Measurements from ENCODE around the gene OSTF1. TPM values are rescaled to one million over a fixed set of nuclear protein-coding genes. Genes with fewer than 3 reads are reported as not detected.

Gene OSTF1
- total RNA-seq, 2 donors from 2014 or later = 144 to 184 TPM

GRCh38 chr9:75168270-75169178 lies 80.2 kb downstream of the OSTF1 start:
- peak overlapping the region in 1 of 2 donors; percentile 74 for H3K27ac Mint-ChIP-seq
- peaks cover 31 to 36% of the 10 kb centered on the region in 2 donors for H3K4me1 Mint-ChIP-seq (ENCODE audit: low read depth in 2 of 2)
- H3K4me3 Mint-ChIP-seq = no peak overlapping the region
- ATAC-seq (no peak), DNase-seq (ENCODE audit: low spot score) (no peak)
- H3K9me3 Mint-ChIP-seq = peaks cover 3% of the 10 kb centered on the region
- H3K27me3 Mint-ChIP-seq = no peaks in the 10 kb centered on the region
- peaks cover 47% of the 10 kb centered on the region for H3K36me3 Mint-ChIP-seq

- Mint-ChIP-seq H3K27me3 (no peaks in the 10 kb centered on the region), H3K9me3 (peaks cover 3% of the 10 kb centered on the region), H3K4me3 (no peak overlapping the region), H3K4me1 (ENCODE audit: low read depth in 2 of 2) (peaks cover 31 to 36% of the 10 kb centered on the region in 2 donors), H3K27ac (peak overlapping the region in 1 of 2 donors; percentile 74), H3K36me3 (peaks cover 38% of the 10 kb centered on the region)
- DNase-seq (ENCODE audit: low spot score) (no peak), ATAC-seq (no peak)
These were observed 81.3 kb downstream of the OSTF1 start for GRCh38 chr9:75169623-75170022.

DNA sequence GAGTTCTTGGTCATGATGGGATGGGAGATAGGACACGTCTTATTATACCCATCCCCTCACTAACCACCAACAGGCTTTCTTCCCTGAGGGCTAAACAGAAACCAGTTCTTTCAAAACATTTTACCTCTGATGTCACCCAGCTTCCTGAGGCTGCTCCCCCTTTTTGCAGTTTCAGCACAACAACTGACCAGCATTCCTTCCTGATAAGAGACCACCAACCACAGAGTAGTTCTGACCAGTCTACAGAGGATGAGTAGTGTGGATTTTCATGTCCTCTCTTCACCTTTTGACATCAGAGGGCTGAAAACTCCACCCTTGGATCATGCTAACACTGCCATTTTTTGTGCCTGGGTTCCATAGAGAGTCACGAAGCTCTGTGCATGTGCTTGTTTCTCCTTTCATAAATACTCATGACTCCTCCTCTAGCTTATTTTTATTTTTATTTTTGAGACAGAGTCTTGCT lies 82.6 kb downstream of the OSTF1 start:
- peaks cover 28% of the 10 kb centered on the region for H3K36me3 Mint-ChIP-seq
- ATAC-seq = peak in 1 of 2 donors; percentile 53
- no peaks in the 10 kb centered on the region for H3K27me3 Mint-ChIP-seq
- no peak for DNase-seq (ENCODE audit: low spot score)
- H3K4me1 Mint-ChIP-seq (ENCODE audit: low read depth in 2 of 2) = peaks cover 31 to 36% of the 10 kb centered on the region in 2 donors
- peak overlapping the region in 1 of 2 donors; percentile 8 for H3K27ac Mint-ChIP-seq
- H3K4me3 Mint-ChIP-seq = no peak overlapping the region
- H3K9me3 Mint-ChIP-seq = peaks cover 3% of the 10 kb centered on the region

- DNase-seq (ENCODE audit: low spot score) (no peak), ATAC-seq (no peak)
- Mint-ChIP-seq H3K4me1 (ENCODE audit: low read depth in 2 of 2) (peaks cover 9 to 28% of the 10 kb centered on the region in 2 donors), H3K27ac (peak overlapping the region in 1 of 2 donors; percentile 7), H3K9me3 (no peaks in the 10 kb centered on the region), H3K4me3 (no peak overlapping the region), H3K27me3 (no peaks in the 10 kb centered on the region), H3K36me3 (no peaks in the 10 kb centered on the region)
These were observed 87.1 kb downstream of the OSTF1 start for GRCh38 chr9:75175395-75175794.

DNA sequence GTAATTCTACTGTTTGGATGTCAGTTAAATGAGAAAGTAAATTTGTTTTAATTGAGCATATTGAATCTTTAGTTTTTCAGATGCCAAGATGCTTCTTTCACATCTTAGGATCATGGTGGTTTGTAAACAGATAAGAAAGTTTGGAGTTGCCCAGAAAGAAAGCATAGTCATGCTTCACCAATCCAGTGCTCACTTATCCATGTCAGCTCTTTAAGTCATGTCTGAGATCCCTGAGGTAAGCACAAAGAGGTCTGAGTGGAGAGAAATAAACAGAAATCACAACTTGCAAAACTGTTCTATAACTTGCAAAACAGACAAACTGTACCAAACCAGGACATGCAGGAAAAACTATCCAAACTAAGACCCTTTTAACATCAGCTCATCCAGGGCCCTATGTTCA lies 87.7 kb downstream of the OSTF1 start:
- no peak overlapping the region for H3K4me3 Mint-ChIP-seq
- peaks cover 9 to 25% of the 10 kb centered on the region in 2 donors for H3K4me1 Mint-ChIP-seq (ENCODE audit: low read depth in 2 of 2)
- H3K27ac Mint-ChIP-seq = peak overlapping the region in 1 of 2 donors; percentile 7
- H3K36me3 Mint-ChIP-seq = no peaks in the 10 kb centered on the region
- ATAC-seq (no peak), DNase-seq (ENCODE audit: low spot score) (no peak)
- H3K27me3 Mint-ChIP-seq = no peaks in the 10 kb centered on the region
- H3K9me3 Mint-ChIP-seq = no peaks in the 10 kb centered on the region

DNA sequence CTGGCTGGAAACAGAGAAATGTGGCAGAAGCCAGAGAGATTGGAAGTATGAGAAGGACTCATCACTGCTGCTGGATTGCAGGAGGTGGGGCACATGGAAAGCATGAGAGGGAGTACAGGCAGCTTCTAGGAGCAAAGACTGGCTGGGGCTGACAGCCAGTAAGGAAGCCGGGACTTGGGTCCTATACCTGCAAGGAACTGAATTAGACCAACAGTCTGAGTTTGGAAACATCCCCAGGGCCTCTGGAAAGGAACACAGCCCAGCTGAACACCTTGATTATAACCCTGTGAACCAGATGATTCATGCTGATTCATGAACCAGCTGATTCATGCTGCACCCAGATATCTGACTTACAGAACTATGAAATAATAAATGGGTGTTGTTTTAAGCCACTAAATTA lies 93.4 kb downstream of the OSTF1 start:
- Mint-ChIP-seq H3K4me1 (ENCODE audit: low read depth in 2 of 2) (peaks cover 10% of the 10 kb centered on the region in 2 donors), H3K9me3 (no peaks in the 10 kb centered on the region), H3K27ac (no peak overlapping the region), H3K36me3 (peaks cover 6% of the 10 kb centered on the region), H3K4me3 (no peak overlapping the region), H3K27me3 (no peaks in the 10 kb centered on the region)
- ATAC-seq (no peak), DNase-seq (ENCODE audit: low spot score) (no peak)

DNA sequence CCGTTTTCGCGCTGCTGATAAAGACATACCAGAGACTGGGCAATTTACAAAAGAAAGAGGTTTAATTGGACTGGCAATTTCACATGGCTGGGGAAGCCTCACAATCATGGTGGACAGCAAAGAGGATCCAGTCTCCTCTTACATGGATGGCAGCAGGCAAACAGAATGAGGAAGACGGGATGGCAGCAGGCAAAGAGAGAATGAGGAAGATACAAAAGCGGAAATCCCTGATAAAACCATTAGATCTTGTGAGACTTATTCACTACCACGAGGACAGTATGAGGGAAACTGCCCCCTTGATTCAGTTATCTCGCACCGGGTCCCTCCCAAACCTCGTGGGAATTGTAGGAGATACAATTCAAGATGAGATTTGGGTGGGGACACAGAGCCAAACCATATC lies 95.0 kb downstream of the OSTF1 start:
- Mint-ChIP-seq H3K9me3 (no peaks in the 10 kb centered on the region), H3K27ac (peak overlapping the region in 1 of 2 donors; percentile 27), H3K27me3 (no peaks in the 10 kb centered on the region), H3K4me1 (ENCODE audit: low read depth in 2 of 2) (peaks cover 5 to 20% of the 10 kb centered on the region in 2 donors), H3K4me3 (no peak overlapping the region), H3K36me3 (peaks cover 6% of the 10 kb centered on the region)
- no peak for DNase-seq (ENCODE audit: low spot score)
- ATAC-seq = no peak

DNA sequence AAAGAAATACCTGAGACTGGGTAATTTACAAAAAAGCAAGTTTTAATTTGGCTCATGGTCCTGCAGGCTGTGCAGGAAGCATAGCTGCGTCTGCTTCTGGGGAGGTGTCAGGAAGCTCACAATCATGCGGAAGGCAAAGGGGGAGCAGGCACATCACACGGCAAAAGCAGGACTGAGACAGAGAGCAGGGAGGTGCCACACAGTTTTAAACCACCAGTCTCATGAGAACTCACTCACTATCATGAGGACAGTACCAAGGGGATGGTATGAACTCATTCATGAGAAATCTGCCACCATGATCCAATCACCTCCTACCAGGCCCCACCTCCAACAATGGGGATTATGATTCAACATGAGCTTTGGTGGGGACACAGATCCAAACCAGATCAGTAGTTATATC lies 96.2 kb downstream of the OSTF1 start:
- Mint-ChIP-seq H3K27ac (peak overlapping the region; percentile 48 to 54), H3K4me3 (no peak overlapping the region), H3K27me3 (no peaks in the 10 kb centered on the region), H3K4me1 (ENCODE audit: low read depth in 2 of 2) (peaks cover 12 to 30% of the 10 kb centered on the region in 2 donors), H3K36me3 (peaks cover 6% of the 10 kb centered on the region), H3K9me3 (no peaks in the 10 kb centered on the region)
- DNase-seq (ENCODE audit: low spot score) = no peak
- peak in 1 of 2 donors; percentile 46 for ATAC-seq

GRCh38 chr9:75185585-75186170 lies 97.4 kb downstream of the OSTF1 start:
- peaks cover 14 to 34% of the 10 kb centered on the region in 2 donors for H3K4me1 Mint-ChIP-seq (ENCODE audit: low read depth in 2 of 2)
- H3K27ac Mint-ChIP-seq = no peak overlapping the region
- no peaks in the 10 kb centered on the region for H3K27me3 Mint-ChIP-seq
- H3K4me3 Mint-ChIP-seq = no peak overlapping the region
- no peak for ATAC-seq
- DNase-seq (ENCODE audit: low spot score) = peak; percentile 68
- peaks cover 6% of the 10 kb centered on the region for H3K36me3 Mint-ChIP-seq
- H3K9me3 Mint-ChIP-seq = no peaks in the 10 kb centered on the region

DNA sequence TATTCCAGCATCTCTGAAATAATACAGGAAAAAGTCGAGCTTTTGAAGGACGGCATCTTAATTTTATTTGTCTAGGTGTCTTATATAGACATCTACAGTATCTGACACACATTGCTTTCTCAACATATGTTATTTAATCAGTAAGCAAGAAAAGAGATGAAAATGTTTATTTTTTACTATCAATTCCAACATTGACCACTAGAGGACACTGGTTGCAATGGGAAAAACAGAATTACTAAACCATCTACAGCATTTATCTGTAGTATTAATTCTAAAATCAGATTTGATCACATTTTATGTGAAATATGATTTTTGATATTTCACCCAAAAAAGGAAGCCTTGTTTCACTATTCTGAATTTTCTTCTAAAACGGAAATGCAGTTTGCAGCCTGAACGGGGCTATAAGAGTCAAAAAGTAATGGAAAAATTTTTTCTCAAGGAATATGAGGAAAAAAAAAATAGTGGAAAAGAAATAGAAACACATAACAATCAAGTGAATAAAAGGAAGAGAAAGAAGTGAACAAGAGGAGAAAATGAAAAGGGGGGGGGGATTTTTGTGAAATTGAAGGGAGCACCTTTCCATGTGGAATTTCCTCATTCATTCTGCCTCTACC lies 98.6 kb downstream of the OSTF1 start:
- H3K36me3 Mint-ChIP-seq = peaks cover 6% of the 10 kb centered on the region
- H3K27ac Mint-ChIP-seq = peak overlapping the region in 1 of 2 donors; percentile 25
- H3K4me1 Mint-ChIP-seq (ENCODE audit: low read depth in 2 of 2) = peaks cover 16 to 37% of the 10 kb centered on the region in 2 donors
- H3K4me3 Mint-ChIP-seq = no peak overlapping the region
- DNase-seq (ENCODE audit: low spot score) = no peak
- H3K9me3 Mint-ChIP-seq = no peaks in the 10 kb centered on the region
- ATAC-seq = no peak
- H3K27me3 Mint-ChIP-seq = no peaks in the 10 kb centered on the region

GRCh38 chr9:75188756-75189155 lies 100.4 kb downstream of the OSTF1 start:
- no peaks in the 10 kb centered on the region for H3K27me3 Mint-ChIP-seq
- H3K9me3 Mint-ChIP-seq = no peaks in the 10 kb centered on the region
- H3K27ac Mint-ChIP-seq = no peak overlapping the region
- peak; percentile 85 to 94 for ATAC-seq
- peak overlapping the region; percentile 2 for H3K4me3 Mint-ChIP-seq
- H3K4me1 Mint-ChIP-seq (ENCODE audit: low read depth in 2 of 2) = peaks cover 13 to 37% of the 10 kb centered on the region in 2 donors
- DNase-seq (ENCODE audit: low spot score) = no peak
- no peaks in the 10 kb centered on the region for H3K36me3 Mint-ChIP-seq

DNA sequence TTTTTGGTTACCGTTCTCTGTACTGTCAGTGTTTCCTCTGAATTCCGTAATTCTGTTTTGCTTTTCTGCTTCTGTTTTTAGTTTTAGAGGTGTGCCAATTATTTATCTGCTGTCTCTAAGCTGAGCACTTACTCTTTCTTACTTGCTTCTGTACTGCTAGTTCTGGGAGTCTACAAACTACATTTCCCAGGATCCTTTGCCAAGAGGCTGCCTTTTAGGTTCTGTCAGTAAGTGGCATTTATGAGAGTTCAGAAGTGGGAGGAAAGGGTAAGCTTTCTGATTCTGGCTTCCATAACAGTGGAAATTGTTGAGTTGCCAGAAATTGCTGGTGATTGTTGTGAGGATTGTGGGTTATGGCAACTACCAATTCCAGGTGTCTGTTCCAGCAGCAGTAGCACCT lies 102.4 kb downstream of the OSTF1 start:
- H3K4me1 Mint-ChIP-seq (ENCODE audit: low read depth in 2 of 2) = peaks cover 17 to 35% of the 10 kb centered on the region in 2 donors
- no peaks in the 10 kb centered on the region for H3K9me3 Mint-ChIP-seq
- H3K4me3 Mint-ChIP-seq = no peak overlapping the region
- H3K27me3 Mint-ChIP-seq = no peaks in the 10 kb centered on the region
- ATAC-seq (no peak), DNase-seq (ENCODE audit: low spot score) (no peak)
- no peak overlapping the region for H3K27ac Mint-ChIP-seq
- no peaks in the 10 kb centered on the region for H3K36me3 Mint-ChIP-seq

All from natural killer cell treated with Interleukin-12 subunit alpha and Interleukin-12 subunit beta and Interleukin-15 and Interleukin-18, amount 100 ng/mL, for 72 hours (primary cell).